Activated naive CD4-positive, alpha-beta T cell treated with anti-CD3 and anti-CD28 coated beads for 36 hours (primary cell): ENCODE results near the gene MAX. TPM values are rescaled to one million over a fixed set of nuclear protein-coding genes. Genes with fewer than 3 reads are reported as not detected.

Experiments
- CTCF ChIA-PET: fragments of 350-600 bp; sonication (Branson Sonifier 250); formaldehyde crosslinking; loops from one replicate; lab custom pipeline; 2021; ENCODE audit warnings: antibody characterized with exemption; lab: Charles Lee
- DNase-seq: peaks from one replicate; pipeline ENCODE4 v3.0.0-alpha.2; 2020
- H3K27ac Mint-ChIP-seq: one replicate; pipeline ENCODE4 v1.8.0; 2021; ENCODE audit warnings: mild to moderate bottlenecking, mixed read lengths
- H3K27me3 Mint-ChIP-seq: one replicate; pipeline ENCODE4 v1.8.0; 2021; ENCODE audit warnings: low read depth, mixed read lengths
- H3K36me3 Mint-ChIP-seq: one replicate; pipeline ENCODE4 v1.8.0; 2021; ENCODE audit warnings: low read depth, mixed read lengths
- H3K4me1 Mint-ChIP-seq: one replicate; pipeline ENCODE4 v1.8.0; 2021; ENCODE audit warnings: low read depth, mixed read lengths
- H3K4me3 Mint-ChIP-seq: one replicate; pipeline ENCODE4 v1.8.0; 2021; ENCODE audit warnings: mild to moderate bottlenecking, moderate library complexity, mixed read lengths
- H3K9me3 Mint-ChIP-seq: one replicate; pipeline ENCODE4 v1.8.0; 2021; ENCODE audit warnings: mixed read lengths
- intact Hi-C: fragments of 100-400 bp; cut with micrococcal nuclease; formaldehyde crosslinking; loops from one replicate; pipeline ENCODE4 v1.15.1; 2023
- total RNA-seq, 2 experiments: library from RNA; stranded (reverse); gene quantifications; one replicate each; pipeline ENCODE4 v1.2.3, GENCODE V29; 2021

The MAX gene
- total RNA-seq, 2 experiments from 2014 or later: 67.9 to 75.1 TPM

GRCh38 chr14:65069874-65070413 lies 32.4 kb downstream of the MAX start:
- H3K36me3 Mint-ChIP-seq: peaks cover 22% of the 10 kb centered on the region
- DNase-seq: no peak
- peaks cover 5% of the 10 kb centered on the region for H3K4me1 Mint-ChIP-seq
- H3K4me3 Mint-ChIP-seq: no peak overlapping the region
- H3K27me3 Mint-ChIP-seq: no peaks in the 10 kb centered on the region
- no peaks in the 10 kb centered on the region for H3K9me3 Mint-ChIP-seq
- H3K27ac Mint-ChIP-seq: no peak overlapping the region
- CTCF ChIA-PET: no interaction called here
- intact Hi-C loops: no loop called here

- H3K36me3 Mint-ChIP-seq: peaks cover 40% of the 10 kb centered on the region
- CTCF ChIA-PET: no interaction called here
These were observed 36.6 kb downstream of the MAX start for GRCh38 chr14:65065719-65066118.

DNA sequence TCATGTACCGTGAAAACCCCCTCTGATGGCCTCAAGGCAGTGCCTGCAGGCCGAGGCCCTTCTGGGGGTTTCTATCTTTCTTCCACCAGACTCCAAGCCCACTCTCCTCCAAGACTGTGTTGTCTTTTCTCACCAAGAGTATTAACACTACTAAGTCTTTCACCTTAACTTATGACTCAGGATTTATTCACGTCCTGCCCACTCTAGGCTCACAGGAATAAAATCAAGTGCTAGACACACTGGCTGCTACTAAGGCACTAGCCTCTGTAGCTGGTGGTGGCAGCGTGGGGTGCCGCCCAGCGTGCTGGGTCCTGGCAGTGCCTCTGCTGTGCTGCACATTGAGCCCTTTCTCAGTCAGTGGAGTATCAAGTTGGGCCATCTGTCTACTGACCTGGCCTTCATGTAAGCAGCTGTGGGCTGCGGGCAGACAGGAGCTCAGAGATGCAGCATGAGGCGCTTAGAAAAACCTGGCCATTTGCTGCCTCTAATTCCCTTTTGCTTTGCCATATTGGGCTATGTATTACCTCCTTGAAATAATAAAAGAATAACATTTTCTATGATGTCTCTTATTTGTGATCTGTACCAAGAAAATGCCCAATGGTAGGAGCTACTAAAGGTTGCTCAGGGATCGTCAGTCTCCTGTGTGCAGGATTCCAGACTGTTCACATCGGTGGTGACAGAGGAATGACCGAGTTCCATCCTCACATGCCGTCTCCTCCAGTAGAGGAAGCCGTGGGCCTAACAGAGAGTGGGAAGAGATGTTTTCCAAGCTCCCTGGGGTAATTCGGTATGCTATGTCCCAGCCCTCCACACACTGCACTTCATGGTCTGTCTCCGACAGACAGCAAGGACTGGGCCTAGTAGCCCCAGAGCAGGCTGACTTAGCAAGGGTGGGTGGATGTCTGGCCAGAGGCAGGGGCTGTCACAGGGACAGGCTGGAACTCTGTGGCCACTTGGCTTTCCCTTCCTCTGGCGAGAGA lies 39.9 kb downstream of the MAX start:
- Mint-ChIP-seq H3K27me3 (no peaks in the 10 kb centered on the region), H3K27ac (no peak overlapping the region), H3K4me1 (peaks cover 2% of the 10 kb centered on the region), H3K9me3 (no peaks in the 10 kb centered on the region), H3K36me3 (peaks cover 54% of the 10 kb centered on the region), H3K4me3 (no peak overlapping the region)
- intact Hi-C loops: no loop called here
- CTCF ChIA-PET: no interaction called here
- DNase-seq: no peak

More at GRCh38 chr14:65065719-65066118, 36.6 kb downstream of the MAX start:
- intact Hi-C loops: no loop called here
- Mint-ChIP-seq H3K27me3 (no peaks in the 10 kb centered on the region), H3K4me3 (no peak overlapping the region), H3K27ac (no peak overlapping the region), H3K9me3 (no peaks in the 10 kb centered on the region), H3K4me1 (no peaks in the 10 kb centered on the region)
- no peak for DNase-seq

- Mint-ChIP-seq H3K36me3 (peaks cover 40% of the 10 kb centered on the region), H3K27ac (no peak overlapping the region), H3K9me3 (no peaks in the 10 kb centered on the region), H3K4me1 (peaks cover 2% of the 10 kb centered on the region), H3K4me3 (no peak overlapping the region), H3K27me3 (no peaks in the 10 kb centered on the region)
- no peak for DNase-seq
- intact Hi-C loops: no loop called here
- CTCF ChIA-PET: no interaction called here
These were observed 44.6 kb downstream of the MAX start for GRCh38 chr14:65057695-65058094.

DNA sequence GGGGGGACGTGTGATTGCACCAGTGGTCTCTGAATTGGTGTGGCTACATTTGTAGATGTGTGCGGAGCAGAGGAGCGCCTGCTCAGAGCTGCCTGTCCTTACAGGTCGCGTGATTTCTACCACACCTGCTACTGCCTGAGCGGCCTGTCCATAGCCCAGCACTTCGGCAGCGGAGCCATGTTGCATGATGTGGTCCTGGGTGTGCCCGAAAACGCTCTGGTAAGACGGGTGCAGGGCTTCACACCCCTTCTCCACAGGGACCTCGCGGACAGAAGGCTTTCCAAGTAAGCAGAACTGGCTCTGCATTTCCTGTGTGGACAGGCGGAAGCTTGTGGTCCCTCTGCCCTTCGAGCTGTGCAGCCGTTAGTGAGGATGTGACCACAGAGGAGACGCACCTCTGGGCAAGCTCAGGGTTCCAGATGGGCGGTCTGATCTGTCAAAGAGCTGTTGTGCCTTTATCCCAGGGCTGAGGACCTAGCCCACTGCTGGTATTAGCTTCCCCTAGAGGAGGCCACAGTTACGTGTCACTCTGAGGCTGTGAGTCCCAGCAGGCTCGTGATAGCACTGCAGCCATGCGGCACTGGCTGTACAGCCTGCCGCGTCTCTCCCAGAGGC lies 47.7 kb downstream of the MAX start:
- H3K4me1 Mint-ChIP-seq: peaks cover 2% of the 10 kb centered on the region
- no peak for DNase-seq
- no peaks in the 10 kb centered on the region for H3K27me3 Mint-ChIP-seq
- intact Hi-C loops: no loop called here
- no peak overlapping the region for H3K27ac Mint-ChIP-seq
- H3K36me3 Mint-ChIP-seq: peaks cover 30% of the 10 kb centered on the region
- CTCF ChIA-PET: no interaction called here
- no peaks in the 10 kb centered on the region for H3K9me3 Mint-ChIP-seq
- H3K4me3 Mint-ChIP-seq: no peak overlapping the region

DNA sequence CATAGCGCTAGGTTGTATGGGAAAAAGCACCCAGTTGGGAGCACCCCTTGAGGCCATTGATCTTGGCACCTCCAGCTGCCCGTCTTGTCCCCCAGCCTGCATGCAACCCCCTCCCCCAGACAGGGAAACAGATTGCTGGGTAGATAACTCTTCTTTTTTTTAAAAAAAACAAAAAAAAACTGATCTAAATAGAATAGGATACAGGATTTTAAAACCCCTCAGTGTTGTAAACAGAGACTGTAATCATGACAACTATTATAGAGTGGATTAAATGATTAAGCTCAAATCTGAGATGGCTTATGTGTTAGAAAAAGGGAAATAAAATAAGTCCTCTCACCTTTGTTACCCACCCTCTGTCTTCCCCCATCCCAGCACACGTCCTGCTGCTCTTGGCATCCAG lies 48.9 kb downstream of the MAX start:
- CTCF ChIA-PET: interaction anchor here (0.7 to 1.4 kb wide), 2 partner anchors 63 to 83 kb away, joined by 3 to 6 read pairs; no protein-coding TSS in a partner anchor
- intact Hi-C loops: no loop called here
- Mint-ChIP-seq H3K4me3 (no peak overlapping the region), H3K36me3 (peaks cover 23% of the 10 kb centered on the region), H3K27me3 (no peaks in the 10 kb centered on the region), H3K9me3 (no peaks in the 10 kb centered on the region), H3K4me1 (peaks cover 2% of the 10 kb centered on the region), H3K27ac (no peak overlapping the region)
- no peak for DNase-seq

- H3K4me3 Mint-ChIP-seq: no peak overlapping the region
- no peak for DNase-seq
- peaks cover 18% of the 10 kb centered on the region for H3K36me3 Mint-ChIP-seq
- intact Hi-C loops: no loop called here
- peaks cover 1% of the 10 kb centered on the region for H3K4me1 Mint-ChIP-seq
- no peaks in the 10 kb centered on the region for H3K9me3 Mint-ChIP-seq
- no peaks in the 10 kb centered on the region for H3K27me3 Mint-ChIP-seq
- H3K27ac Mint-ChIP-seq: peak overlapping the region; percentile 44
- CTCF ChIA-PET: interaction anchor here (1.4 kb wide), 1 partner anchor 62 kb away, joined by 6 read pairs; no protein-coding TSS in a partner anchor
These were observed 49.5 kb downstream of the MAX start for GRCh38 chr14:65052832-65053231.

DNA sequence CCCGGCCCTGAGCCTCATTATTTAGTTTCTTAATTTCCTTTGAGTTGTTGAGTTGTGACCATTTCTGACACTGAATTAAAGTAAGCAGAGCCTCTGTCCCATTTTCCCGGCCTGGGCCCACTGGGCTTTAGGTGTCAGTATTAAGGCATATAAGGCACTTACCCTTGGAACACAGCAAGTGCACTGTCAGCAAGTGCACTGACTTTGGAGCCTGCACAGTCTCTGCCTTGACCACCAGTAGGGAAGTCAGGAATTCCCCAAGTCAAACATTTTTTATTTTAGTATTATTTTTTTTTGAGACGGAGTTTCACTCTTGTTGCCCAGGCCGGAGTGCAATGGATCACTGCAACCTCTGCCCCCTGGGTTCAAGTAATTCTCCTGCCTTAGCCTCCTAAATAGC lies 56.6 kb downstream of the MAX start:
- CTCF ChIA-PET: interaction anchor here (0.5 kb wide), 1 partner anchor 49 kb away, joined by 4 read pairs; no protein-coding TSS in a partner anchor
- Mint-ChIP-seq H3K4me3 (no peak overlapping the region), H3K27ac (no peak overlapping the region), H3K27me3 (no peaks in the 10 kb centered on the region), H3K4me1 (peaks cover 3% of the 10 kb centered on the region), H3K9me3 (no peaks in the 10 kb centered on the region), H3K36me3 (peaks cover 29% of the 10 kb centered on the region)
- DNase-seq: no peak
- intact Hi-C loops: no loop called here

DNA sequence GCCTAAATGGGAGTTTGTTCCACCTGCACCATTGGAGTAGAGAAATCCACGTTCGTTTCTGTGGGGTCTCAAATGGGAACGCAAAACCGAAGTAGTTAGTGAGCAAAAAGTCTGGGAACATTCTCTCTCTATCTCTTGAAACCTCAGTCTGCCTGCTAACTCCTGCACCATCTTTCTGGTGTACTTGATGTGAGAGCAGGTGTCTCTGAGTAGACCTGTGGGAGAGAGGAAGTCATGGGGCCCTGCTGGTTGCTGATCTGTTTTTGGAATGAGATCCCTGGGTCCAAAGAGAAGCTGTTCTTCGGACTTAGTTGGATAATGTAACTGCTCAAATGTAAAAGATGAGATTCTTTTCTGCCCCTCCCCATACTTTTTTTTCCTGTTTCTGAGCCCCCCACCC lies 57.3 kb downstream of the MAX start:
- no peak for DNase-seq
- CTCF ChIA-PET: interaction anchor here (0.5 kb wide), 1 partner anchor 48 kb away, joined by 4 read pairs; no protein-coding TSS in a partner anchor
- H3K4me3 Mint-ChIP-seq: no peak overlapping the region
- intact Hi-C loops: no loop called here
- no peaks in the 10 kb centered on the region for H3K27me3 Mint-ChIP-seq
- H3K27ac Mint-ChIP-seq: no peak overlapping the region
- peaks cover 29% of the 10 kb centered on the region for H3K36me3 Mint-ChIP-seq
- no peaks in the 10 kb centered on the region for H3K9me3 Mint-ChIP-seq
- peaks cover 3% of the 10 kb centered on the region for H3K4me1 Mint-ChIP-seq

- Mint-ChIP-seq H3K27ac (no peak overlapping the region), H3K36me3 (peaks cover 29% of the 10 kb centered on the region), H3K9me3 (no peaks in the 10 kb centered on the region), H3K27me3 (no peaks in the 10 kb centered on the region), H3K4me3 (no peak overlapping the region), H3K4me1 (peaks cover 3% of the 10 kb centered on the region)
- no peak for DNase-seq
- CTCF ChIA-PET: no interaction called here
- intact Hi-C loops: no loop called here
These were observed 57.7 kb downstream of the MAX start for GRCh38 chr14:65044596-65044959.

DNA sequence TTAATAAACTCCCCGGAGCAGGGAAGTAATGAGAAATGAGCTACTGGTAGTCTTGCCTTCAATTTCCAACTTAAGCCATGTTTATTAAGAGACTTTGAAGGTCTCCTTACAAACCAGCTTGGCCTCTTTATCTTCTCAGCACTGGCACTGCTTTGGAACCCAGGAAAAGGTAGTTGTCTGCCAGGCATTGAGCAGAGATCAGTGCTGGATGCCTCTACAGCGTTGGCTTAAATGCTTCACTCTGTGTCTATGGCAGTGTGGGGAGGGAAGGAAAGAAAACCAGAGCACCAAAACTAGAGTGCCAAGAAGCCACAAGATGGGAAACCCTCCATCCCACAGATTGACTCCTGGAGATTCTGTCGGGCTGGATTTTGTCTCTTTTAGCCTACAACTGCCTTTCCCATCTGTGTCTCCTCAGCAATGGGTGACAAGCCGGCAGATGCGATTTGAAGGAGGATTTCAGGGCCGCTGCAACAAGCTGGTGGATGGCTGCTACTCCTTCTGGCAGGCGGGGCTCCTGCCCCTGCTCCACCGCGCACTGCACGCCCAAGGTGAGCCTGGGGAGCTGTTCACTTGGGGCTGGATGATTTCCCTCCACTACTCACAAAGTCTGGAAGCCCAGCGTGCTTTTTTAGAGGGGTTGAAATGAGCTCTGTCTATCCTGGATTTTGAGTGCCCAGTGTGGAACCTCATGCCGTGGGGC lies 58.3 kb downstream of the MAX start:
- Mint-ChIP-seq H3K27ac (no peak overlapping the region), H3K36me3 (peaks cover 31% of the 10 kb centered on the region), H3K4me3 (no peak overlapping the region), H3K4me1 (peaks cover 3% of the 10 kb centered on the region), H3K9me3 (no peaks in the 10 kb centered on the region), H3K27me3 (no peaks in the 10 kb centered on the region)
- intact Hi-C loops: no loop called here
- CTCF ChIA-PET: interaction anchor here (1.3 kb wide), 1 partner anchor 57 kb away, joined by 3 read pairs; the partner anchor contains the start of gene FNTB
- no peak for DNase-seq
